Measurements from ENCODE around the gene GINS3. TPM values are rescaled to one million over a fixed set of nuclear protein-coding genes. Genes with fewer than 3 reads are reported as not detected.

Gene GINS3
- total RNA-seq, 1 experiment from 2014 or later, result 11.3 TPM

- H3K79me2 ChIP-seq (ENCODE audit: low read depth), result no peaks in the 10 kb centered on the region
- ChIA-PET POLR2A (ENCODE audit: unreplicated experiment) (no interaction called here), CTCF (no interaction called here)
- DNase-seq, result no peak
- no peaks in the 10 kb centered on the region; the same call in 1 of the 2 replicates for H3K9me3 ChIP-seq (ENCODE audit: insufficient read depth, low read depth)
- no peak overlapping the region for H3K27ac ChIP-seq
- intact Hi-C loops (cut with micrococcal nuclease; ENCODE audit: unreplicated experiment), result no loop called here
- TF ChIP-seq CTCF (conservative IDR thresholded peaks at IDR 0.05) (no peak), EZH2 (IDR thresholded peaks at IDR 0.05; ENCODE audit: low read depth) (no peak)
- 0 out of 2 replicates have a peak, but pooled peaks cover 3% of the 10 kb centered on the region for H3K4me1 ChIP-seq (replicated peaks; ENCODE audit: insufficient read depth)
- no peaks in the 10 kb centered on the region for H3F3A ChIP-seq (ENCODE audit: insufficient read depth, low read depth)
- no peak overlapping the region for H2AFZ ChIP-seq
- no peaks in the 10 kb centered on the region; the same call in 1 of the 2 replicates for H3K9me2 ChIP-seq (ENCODE audit: insufficient read depth)
- H3K4me2 ChIP-seq, result no peak overlapping the region
- H3K4me3 ChIP-seq, result no peak overlapping the region
- no peaks in the 10 kb centered on the region for H3K27me3 ChIP-seq (ENCODE audit: insufficient read depth, low read depth)
- no peaks in the 10 kb centered on the region for H4K20me1 ChIP-seq (ENCODE audit: insufficient read depth)
- H3K36me3 ChIP-seq (ENCODE audit: low read depth), result no peaks in the 10 kb centered on the region
- no TSS peak for BruUV-seq (replicated peaks)
Observed at GRCh38 chr16:58442547-58442946, 50.3 kb downstream of the GINS3 start.

GRCh38 chr16:58443783-58444182 lies 51.5 kb downstream of the GINS3 start:
- no peaks in the 10 kb centered on the region for H4K20me1 ChIP-seq (ENCODE audit: insufficient read depth)
- H3K4me2 ChIP-seq, result no peak overlapping the region
- ChIA-PET POLR2A (ENCODE audit: unreplicated experiment) (no interaction called here), CTCF (interaction anchor here (0.9 kb wide), 1 partner anchor 27 kb away, joined by 16 read pairs; no protein-coding TSS in a partner anchor)
- H3F3A ChIP-seq (ENCODE audit: insufficient read depth, low read depth), result no peaks in the 10 kb centered on the region
- H3K36me3 ChIP-seq (ENCODE audit: low read depth), result no peaks in the 10 kb centered on the region
- H2AFZ ChIP-seq, result no peak overlapping the region
- TF ChIP-seq CTCF (conservative IDR thresholded peaks at IDR 0.05) (no peak), EZH2 (IDR thresholded peaks at IDR 0.05; ENCODE audit: low read depth) (no peak)
- no peak overlapping the region for H3K4me3 ChIP-seq
- H3K9me2 ChIP-seq (ENCODE audit: insufficient read depth), result no peaks in the 10 kb centered on the region; the same call in 1 of the 2 replicates
- intact Hi-C loops (cut with micrococcal nuclease; ENCODE audit: unreplicated experiment), result no loop called here
- H3K9me3 ChIP-seq (ENCODE audit: insufficient read depth, low read depth), result no peaks in the 10 kb centered on the region; the same call in 1 of the 2 replicates
- H3K4me1 ChIP-seq (replicated peaks; ENCODE audit: insufficient read depth), result 0 out of 2 replicates have a peak, but pooled peaks cover 3% of the 10 kb centered on the region
- no peak for DNase-seq
- no TSS peak for BruUV-seq (replicated peaks)
- no peak overlapping the region for H3K27ac ChIP-seq
- no peaks in the 10 kb centered on the region for H3K27me3 ChIP-seq (ENCODE audit: insufficient read depth, low read depth)
- H3K79me2 ChIP-seq (ENCODE audit: low read depth), result no peaks in the 10 kb centered on the region

- TF ChIP-seq CTCF (conservative IDR thresholded peaks at IDR 0.05) (no peak), EZH2 (IDR thresholded peaks at IDR 0.05; ENCODE audit: low read depth) (no peak)
- intact Hi-C loops (cut with micrococcal nuclease; ENCODE audit: unreplicated experiment), result no loop called here
- ChIA-PET POLR2A (ENCODE audit: unreplicated experiment) (no interaction called here), CTCF (interaction anchor here (0.9 kb wide), 1 partner anchor 27 kb away, joined by 16 read pairs; no protein-coding TSS in a partner anchor)
- no peak overlapping the region for H3K4me3 ChIP-seq
- H2AFZ ChIP-seq, result no peak overlapping the region
- 0 out of 2 replicates have a peak, but pooled peaks cover 3% of the 10 kb centered on the region for H3K4me1 ChIP-seq (replicated peaks; ENCODE audit: insufficient read depth)
- H3K79me2 ChIP-seq (ENCODE audit: low read depth), result no peaks in the 10 kb centered on the region
- no peak overlapping the region for H3K27ac ChIP-seq
- no peaks in the 10 kb centered on the region; the same call in 1 of the 2 replicates for H3K9me2 ChIP-seq (ENCODE audit: insufficient read depth)
- H3K4me2 ChIP-seq, result no peak overlapping the region
- H3K9me3 ChIP-seq (ENCODE audit: insufficient read depth, low read depth), result no peaks in the 10 kb centered on the region; the same call in 1 of the 2 replicates
- H3K27me3 ChIP-seq (ENCODE audit: insufficient read depth, low read depth), result no peaks in the 10 kb centered on the region
- no peaks in the 10 kb centered on the region for H3F3A ChIP-seq (ENCODE audit: insufficient read depth, low read depth)
- H4K20me1 ChIP-seq (ENCODE audit: insufficient read depth), result no peaks in the 10 kb centered on the region
- H3K36me3 ChIP-seq (ENCODE audit: low read depth), result no peaks in the 10 kb centered on the region
- BruUV-seq (replicated peaks), result no TSS peak
- no peak for DNase-seq
Observed at GRCh38 chr16:58444265-58444664, 52.0 kb downstream of the GINS3 start.

Data from PC-9 (cell line).